ENCODE measurements around the gene CCDC71. TPM values are rescaled to one million over a fixed set of nuclear protein-coding genes. Genes with fewer than 3 reads are reported as not detected.
A peak's percentile ranks its signal among the peaks of the same experiment; 100 is the strongest.

CCDC71 gene
- total and polyA plus RNA-seq, 3 experiments from 2014 or later, result 0.94 to 34.2 (median 32.1) TPM

GRCh38 chr3:49191741-49192140 is 25.6 kb upstream of the CCDC71 start:
- Mint-ChIP-seq H3K27me3 (peaks cover 5 to 23% of the 10 kb centered on the region in 2 donors), H3K4me1 (no peaks in the 10 kb centered on the region), H3K27ac (no peak overlapping the region), H3K36me3 (no peaks in the 10 kb centered on the region), H3K4me3 (no peak overlapping the region), H3K9me3 (no peaks in the 10 kb centered on the region)
- Histone ChIP-seq H3K27me3 (ENCODE audit: insufficient read depth, low read length, poor library complexity, severe bottlenecking) (no peaks in the 10 kb centered on the region), H3K4me3 (ENCODE audit: low read length) (no peak overlapping the region), H3K27ac (ENCODE audit: low read depth, low read length) (no peak overlapping the region), H3K9me3 (ENCODE audit: low read length) (no peaks in the 10 kb centered on the region), H3K36me3 (ENCODE audit: insufficient read depth, low read length) (no peaks in the 10 kb centered on the region), H3K4me1 (ENCODE audit: insufficient read depth, low read length) (no peaks in the 10 kb centered on the region)
- ChIA-PET POLR2A (no interaction called here), CTCF (no interaction called here)
- DNase-seq, result no peak

- ChIA-PET CTCF (interaction anchor here (1.6 kb wide), 1 partner anchor 12 kb away, joined by 4 read pairs; the partner anchor contains the start of gene KLHDC8B), POLR2A (no interaction called here)
- Mint-ChIP-seq H3K36me3 (no peaks in the 10 kb centered on the region), H3K27ac (no peak overlapping the region), H3K4me3 (no peak overlapping the region), H3K27me3 (peaks cover 3 to 15% of the 10 kb centered on the region in 2 donors), H3K9me3 (peaks cover 0 to 2% (median 0%) of the 10 kb centered on the region in 5 donors), H3K4me1 (no peaks in the 10 kb centered on the region)
- DNase-seq, result no peak
- Histone ChIP-seq H3K27me3 (ENCODE audit: insufficient read depth, low read length, poor library complexity, severe bottlenecking) (no peaks in the 10 kb centered on the region), H3K36me3 (ENCODE audit: insufficient read depth, low read length) (no peaks in the 10 kb centered on the region), H3K4me1 (ENCODE audit: insufficient read depth, low read length) (no peaks in the 10 kb centered on the region), H3K27ac (ENCODE audit: low read depth, low read length) (no peak overlapping the region), H3K9me3 (ENCODE audit: low read length) (no peaks in the 10 kb centered on the region), H3K4me3 (ENCODE audit: low read length) (no peak overlapping the region)
These were observed 17.7 kb upstream of the CCDC71 start for GRCh38 chr3:49183873-49184272.

DNA sequence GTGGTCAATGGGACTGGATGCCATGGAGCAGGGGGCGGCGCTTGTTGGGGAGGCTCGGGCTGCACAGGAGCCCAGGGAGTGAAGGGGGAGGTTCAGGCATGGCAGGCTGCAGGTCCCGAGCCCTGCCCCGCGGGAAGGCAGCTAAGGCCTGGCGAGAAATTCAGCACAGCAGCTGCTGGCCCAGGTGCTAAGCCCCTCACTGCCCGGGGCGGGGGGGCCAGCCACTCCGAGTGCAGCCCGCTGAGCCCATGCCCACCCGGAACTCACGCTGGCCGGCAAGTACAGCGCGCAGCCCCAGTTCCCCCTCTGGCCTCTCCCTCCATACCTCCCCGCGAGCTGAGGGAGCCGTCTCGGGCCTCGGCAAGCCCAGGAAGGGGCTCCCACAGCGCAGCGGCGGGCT is 16.6 kb upstream of the CCDC71 start:
- H3K36me3 Mint-ChIP-seq, result no peaks in the 10 kb centered on the region
- DNase-seq, result no peak
- H3K27ac Mint-ChIP-seq, result no peak overlapping the region
- no peak overlapping the region for H3K4me3 Mint-ChIP-seq
- CTCF ChIA-PET, result interaction anchor here (1.6 kb wide), 1 partner anchor 11 kb away, joined by 4 read pairs; the partner anchor contains the start of gene KLHDC8B
- peaks cover 3 to 17% of the 10 kb centered on the region in 2 donors for H3K27me3 Mint-ChIP-seq
- POLR2A ChIA-PET, result interaction anchor here (0.7 kb wide), 1 partner anchor 68 kb away, joined by 3 read pairs; no protein-coding TSS in a partner anchor
- Histone ChIP-seq H3K36me3 (ENCODE audit: insufficient read depth, low read length) (no peaks in the 10 kb centered on the region), H3K9me3 (ENCODE audit: low read length) (no peaks in the 10 kb centered on the region), H3K27ac (ENCODE audit: low read depth, low read length) (no peak overlapping the region), H3K27me3 (ENCODE audit: insufficient read depth, low read length, poor library complexity, severe bottlenecking) (no peaks in the 10 kb centered on the region), H3K4me3 (ENCODE audit: low read length) (no peak overlapping the region), H3K4me1 (ENCODE audit: insufficient read depth, low read length) (no peaks in the 10 kb centered on the region)
- H3K9me3 Mint-ChIP-seq, result peaks cover 0 to 2% (median 0%) of the 10 kb centered on the region in 5 donors
- H3K4me1 Mint-ChIP-seq, result no peaks in the 10 kb centered on the region

DNA sequence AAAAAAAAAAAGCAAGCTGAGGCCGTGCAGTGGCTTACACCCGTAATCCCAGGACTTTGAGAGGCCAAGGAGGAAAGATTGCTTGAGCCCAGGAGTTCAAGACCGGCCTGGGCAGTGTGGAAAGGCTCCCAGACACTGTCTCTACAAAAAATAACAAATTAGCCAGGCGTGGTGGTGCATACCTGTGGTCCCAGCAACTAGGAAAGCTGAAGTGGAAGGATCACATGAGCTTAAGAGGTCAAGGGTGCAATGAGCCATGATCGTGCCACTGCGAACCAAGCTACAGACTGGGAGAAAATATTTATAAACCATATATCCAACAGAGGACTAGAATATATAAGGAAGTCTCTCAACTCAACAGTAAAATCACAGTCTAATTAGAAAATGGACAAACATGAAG is 15.2 kb upstream of the CCDC71 start:
- Mint-ChIP-seq H3K36me3 (no peaks in the 10 kb centered on the region), H3K27me3 (peaks cover 3 to 17% of the 10 kb centered on the region in 2 donors), H3K27ac (no peak overlapping the region), H3K4me1 (no peaks in the 10 kb centered on the region), H3K9me3 (peaks cover 0 to 2% (median 0%) of the 10 kb centered on the region in 5 donors), H3K4me3 (no peak overlapping the region)
- H3K4me1 ChIP-seq (ENCODE audit: insufficient read depth, low read length), result no peaks in the 10 kb centered on the region
- H3K9me3 ChIP-seq (ENCODE audit: low read length), result no peaks in the 10 kb centered on the region
- H3K36me3 ChIP-seq (ENCODE audit: insufficient read depth, low read length), result no peaks in the 10 kb centered on the region
- no peak overlapping the region for H3K27ac ChIP-seq (ENCODE audit: low read depth, low read length)
- H3K27me3 ChIP-seq (ENCODE audit: insufficient read depth, low read length, poor library complexity, severe bottlenecking), result no peaks in the 10 kb centered on the region
- ChIA-PET POLR2A (interaction anchor here (0.7 kb wide), 1 partner anchor 135 kb away, joined by 5 read pairs; no protein-coding TSS in a partner anchor), CTCF (interaction anchor here (2.9 kb wide), 1 partner anchor 11 kb away, joined by 17 read pairs; the partner anchor contains the start of gene KLHDC8B)
- no peak overlapping the region for H3K4me3 ChIP-seq (ENCODE audit: low read length)
- DNase-seq, result no peak

GRCh38 chr3:49180116-49180515 is 14.0 kb upstream of the CCDC71 start:
- H3K36me3 Mint-ChIP-seq, result no peaks in the 10 kb centered on the region
- ChIA-PET POLR2A (interaction anchor here (0.6 to 0.7 kb wide), 2 partner anchors 34 to 862 kb away, joined by 3 to 7 read pairs; no protein-coding TSS in a partner anchor), CTCF (interaction anchor here (2.9 kb wide), 1 partner anchor 10 kb away, joined by 17 read pairs; the partner anchor contains the start of gene KLHDC8B)
- Histone ChIP-seq H3K4me3 (ENCODE audit: low read length) (no peak overlapping the region), H3K9me3 (ENCODE audit: low read length) (no peaks in the 10 kb centered on the region), H3K27ac (ENCODE audit: low read depth, low read length) (no peak overlapping the region), H3K27me3 (ENCODE audit: insufficient read depth, low read length, poor library complexity, severe bottlenecking) (no peaks in the 10 kb centered on the region), H3K36me3 (ENCODE audit: insufficient read depth, low read length) (no peaks in the 10 kb centered on the region), H3K4me1 (ENCODE audit: insufficient read depth, low read length) (no peaks in the 10 kb centered on the region)
- H3K27ac Mint-ChIP-seq, result no peak overlapping the region
- DNase-seq, result no peak
- no peaks in the 10 kb centered on the region for H3K9me3 Mint-ChIP-seq
- H3K27me3 Mint-ChIP-seq, result peaks cover 0 to 17% of the 10 kb centered on the region in 2 donors
- H3K4me3 Mint-ChIP-seq, result no peak overlapping the region
- H3K4me1 Mint-ChIP-seq, result no peaks in the 10 kb centered on the region

- H3K36me3 ChIP-seq (ENCODE audit: insufficient read depth, low read length), result no peaks in the 10 kb centered on the region
- no peaks in the 10 kb centered on the region for H3K27me3 ChIP-seq (ENCODE audit: insufficient read depth, low read length, poor library complexity, severe bottlenecking)
- H3K9me3 ChIP-seq (ENCODE audit: low read length), result no peaks in the 10 kb centered on the region
- Mint-ChIP-seq H3K9me3 (no peaks in the 10 kb centered on the region), H3K27me3 (peaks cover 0 to 17% of the 10 kb centered on the region in 2 donors), H3K4me1 (peaks cover 0 to under 1% (median under 1%) of the 10 kb centered on the region in 3 donors), H3K27ac (peak overlapping the region in 1 of 8 donors; percentile 35), H3K4me3 (no peak overlapping the region), H3K36me3 (no peaks in the 10 kb centered on the region)
- POLR2A ChIA-PET, result no interaction called here
- H3K27ac ChIP-seq (ENCODE audit: low read depth, low read length), result no peak overlapping the region
- DNase-seq, result no peak
- CTCF ChIA-PET, result no interaction called here
- peaks cover 4% of the 10 kb centered on the region for H3K4me1 ChIP-seq (ENCODE audit: insufficient read depth, low read length)
- H3K4me3 ChIP-seq (ENCODE audit: low read length), result no peak overlapping the region
These were observed 10.9 kb upstream of the CCDC71 start for GRCh38 chr3:49177073-49177472.

- H3K36me3 Mint-ChIP-seq, result peaks cover 0 to 2% (median 0%) of the 10 kb centered on the region in 3 donors
- POLR2A ChIA-PET, result no interaction called here
- no peak overlapping the region for H3K4me3 ChIP-seq (ENCODE audit: low read length)
- H3K27ac ChIP-seq (ENCODE audit: low read depth, low read length), result no peak overlapping the region
- no peaks in the 10 kb centered on the region for H3K27me3 ChIP-seq (ENCODE audit: insufficient read depth, low read length, poor library complexity, severe bottlenecking)
- H3K4me3 Mint-ChIP-seq, result no peak overlapping the region
- peaks cover 16% of the 10 kb centered on the region for H3K4me1 ChIP-seq (ENCODE audit: insufficient read depth, low read length)
- peaks cover 0 to 10% of the 10 kb centered on the region in 2 donors for H3K27me3 Mint-ChIP-seq
- peaks cover 7 to 12% (median 7%) of the 10 kb centered on the region in 3 donors for H3K4me1 Mint-ChIP-seq
- no peaks in the 10 kb centered on the region for H3K9me3 Mint-ChIP-seq
- H3K36me3 ChIP-seq (ENCODE audit: insufficient read depth, low read length), result no peaks in the 10 kb centered on the region
- CTCF ChIA-PET, result no interaction called here
- no peaks in the 10 kb centered on the region for H3K9me3 ChIP-seq (ENCODE audit: low read length)
- no peak for DNase-seq
- no peak overlapping the region for H3K27ac Mint-ChIP-seq
These were observed 9.4 kb upstream of the CCDC71 start for GRCh38 chr3:49175530-49175929.

DNA sequence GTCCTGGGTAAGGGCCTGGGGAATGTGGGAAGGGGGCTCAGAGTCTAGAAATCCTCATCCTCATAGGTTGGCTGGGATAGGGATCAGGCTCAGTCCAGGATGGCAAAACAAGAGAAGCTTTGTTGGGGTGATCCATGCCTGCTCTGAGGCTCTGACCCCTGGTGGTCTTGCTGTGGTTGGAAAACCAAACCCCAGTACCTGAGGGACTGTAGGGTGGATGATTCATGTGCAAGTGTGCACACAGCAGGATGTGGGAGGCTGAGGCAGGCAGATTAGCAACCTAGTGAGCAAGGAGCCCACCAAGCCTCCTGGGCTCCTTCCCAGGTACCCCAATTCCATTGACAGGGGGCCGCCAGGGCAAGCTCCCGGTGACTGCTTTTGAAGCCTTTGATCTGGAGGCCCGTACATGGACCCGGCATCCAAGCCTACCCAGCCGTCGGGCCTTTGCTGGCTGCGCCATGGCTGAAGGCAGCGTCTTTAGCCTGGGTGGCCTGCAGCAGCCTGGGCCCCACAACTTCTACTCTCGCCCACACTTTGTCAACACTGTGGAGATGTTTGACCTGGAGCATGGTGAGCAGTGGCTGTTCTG is 8.4 kb upstream of the CCDC71 start:
- H3K27me3 ChIP-seq (ENCODE audit: insufficient read depth, low read length, poor library complexity, severe bottlenecking), result no peaks in the 10 kb centered on the region
- Mint-ChIP-seq H3K9me3 (no peaks in the 10 kb centered on the region), H3K4me3 (peak overlapping the region in 1 of 7 donors; percentile 34), H3K27me3 (peaks cover 0 to 8% of the 10 kb centered on the region in 2 donors), H3K4me1 (peaks cover 9 to 19% (median 11%) of the 10 kb centered on the region in 3 donors), H3K36me3 (peaks cover 0 to 2% (median 0%) of the 10 kb centered on the region in 3 donors), H3K27ac (no peak overlapping the region)
- H3K27ac ChIP-seq (ENCODE audit: low read depth, low read length), result no peak overlapping the region
- CTCF ChIA-PET, result no interaction called here
- DNase-seq, result no peak
- peaks cover 20% of the 10 kb centered on the region for H3K4me1 ChIP-seq (ENCODE audit: insufficient read depth, low read length)
- H3K9me3 ChIP-seq (ENCODE audit: low read length), result no peaks in the 10 kb centered on the region
- no peak overlapping the region for H3K4me3 ChIP-seq (ENCODE audit: low read length)
- POLR2A ChIA-PET, result no interaction called here
- H3K36me3 ChIP-seq (ENCODE audit: insufficient read depth, low read length), result no peaks in the 10 kb centered on the region

Data from CD8-positive, alpha-beta memory T cell (primary cell).